HL-60 (cell line): ENCODE measurements around the gene LCE3C.

ENCODE experiments used
- GABPA ChIP-seq: IDR thresholded peaks from 2 replicates; pipeline ENCODE4 v1.6.1; 2012; ENCODE audit warnings: low read depth
- SPI1 ChIP-seq: IDR thresholded peaks from 2 replicates; pipeline ENCODE4 v1.6.1; 2012; ENCODE audit warnings: low read depth, mild to moderate bottlenecking, borderline replicate concordance
- TF ChIP-seq, protein P1 (sequence below): IDR thresholded peaks from one replicate; pipeline ENCODE4 v1.5.1; 2011; ENCODE audit warnings: low read length, control low read depth, inconsistent platforms; ENCODE audit not compliant: insufficient read depth

DNA sequence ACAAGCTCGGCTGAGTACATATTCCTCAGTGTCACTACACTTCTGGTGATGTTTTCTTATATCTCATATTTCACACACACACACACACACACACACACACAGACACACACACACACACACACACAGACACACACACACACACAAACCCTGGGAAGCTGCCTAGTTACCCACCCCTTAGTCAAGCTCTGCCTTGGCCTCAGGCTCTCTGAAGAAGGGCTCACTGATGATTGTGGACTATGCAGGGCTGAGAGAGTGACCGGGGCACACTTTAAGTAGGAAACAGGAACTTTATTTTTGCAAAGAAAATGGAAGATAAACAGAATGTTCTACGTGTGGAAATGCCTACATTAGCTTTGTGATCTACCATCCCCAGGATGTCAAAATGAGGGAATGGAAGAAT is 43.9 kb downstream of the LCE3C start:
- TF ChIP-seq, protein P1, sequence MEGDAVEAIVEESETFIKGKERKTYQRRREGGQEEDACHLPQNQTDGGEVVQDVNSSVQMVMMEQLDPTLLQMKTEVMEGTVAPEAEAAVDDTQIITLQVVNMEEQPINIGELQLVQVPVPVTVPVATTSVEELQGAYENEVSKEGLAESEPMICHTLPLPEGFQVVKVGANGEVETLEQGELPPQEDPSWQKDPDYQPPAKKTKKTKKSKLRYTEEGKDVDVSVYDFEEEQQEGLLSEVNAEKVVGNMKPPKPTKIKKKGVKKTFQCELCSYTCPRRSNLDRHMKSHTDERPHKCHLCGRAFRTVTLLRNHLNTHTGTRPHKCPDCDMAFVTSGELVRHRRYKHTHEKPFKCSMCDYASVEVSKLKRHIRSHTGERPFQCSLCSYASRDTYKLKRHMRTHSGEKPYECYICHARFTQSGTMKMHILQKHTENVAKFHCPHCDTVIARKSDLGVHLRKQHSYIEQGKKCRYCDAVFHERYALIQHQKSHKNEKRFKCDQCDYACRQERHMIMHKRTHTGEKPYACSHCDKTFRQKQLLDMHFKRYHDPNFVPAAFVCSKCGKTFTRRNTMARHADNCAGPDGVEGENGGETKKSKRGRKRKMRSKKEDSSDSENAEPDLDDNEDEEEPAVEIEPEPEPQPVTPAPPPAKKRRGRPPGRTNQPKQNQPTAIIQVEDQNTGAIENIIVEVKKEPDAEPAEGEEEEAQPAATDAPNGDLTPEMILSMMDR, result no peak
- TF ChIP-seq GABPA, result no peak
- no peak for TF ChIP-seq SPI1
